ENCODE measurements around the gene C6orf120.

C6orf120 gene

DNA sequence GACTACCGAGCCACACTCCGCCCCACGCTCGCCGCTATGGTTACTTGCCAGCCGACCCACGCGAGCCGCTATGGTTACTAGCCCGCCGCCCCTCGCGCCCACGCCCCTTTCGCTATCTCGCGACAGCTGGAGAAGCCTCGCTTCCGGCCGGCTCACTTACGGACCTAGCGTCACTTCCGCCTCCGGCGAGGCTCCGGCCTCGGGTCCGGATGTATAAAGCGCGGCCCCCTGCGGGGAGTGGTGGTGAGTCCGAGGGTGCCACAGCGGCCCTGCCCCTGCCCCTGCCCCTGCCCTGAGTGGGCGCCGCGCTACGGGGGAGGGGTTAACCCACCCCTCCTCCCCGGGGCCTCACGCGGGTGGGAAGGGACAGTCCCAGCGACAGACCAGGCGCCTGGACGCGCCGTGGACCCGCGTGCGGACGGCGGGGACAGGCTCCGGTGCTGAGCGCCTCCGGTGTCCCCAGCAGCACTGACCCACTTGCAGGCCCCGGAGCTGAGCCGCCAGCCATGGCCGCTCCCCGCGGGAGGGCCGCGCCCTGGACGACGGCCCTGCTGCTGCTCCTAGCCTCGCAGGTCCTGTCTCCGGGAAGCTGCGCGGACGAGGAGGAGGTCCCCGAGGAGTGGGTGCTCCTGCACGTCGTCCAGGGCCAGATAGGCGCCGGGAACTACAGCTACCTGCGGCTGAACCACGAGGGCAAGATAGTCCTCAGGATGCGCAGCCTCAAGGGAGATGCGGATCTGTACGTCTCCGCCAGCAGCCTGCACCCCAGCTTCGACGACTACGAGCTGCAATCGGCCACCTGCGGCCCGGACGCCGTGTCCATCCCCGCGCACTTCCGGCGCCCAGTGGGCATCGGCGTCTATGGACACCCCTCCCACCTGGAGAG, at the start of gene C6orf120, which contains the start of gene WDR27:
Gene C6orf120, plus strand, starts transcription at position 173 of the 886 bp plus-strand sequence. Its CDS starts 334 bp downstream, at position 507.
Gene WDR27, minus strand, starts transcription at position 76 of the 886 bp plus-strand sequence. CDS start 13,024 bp downstream, outside the sequence.
- peak; percentile 98 for DNase-seq (ENCODE audit: low read depth)

DNA sequence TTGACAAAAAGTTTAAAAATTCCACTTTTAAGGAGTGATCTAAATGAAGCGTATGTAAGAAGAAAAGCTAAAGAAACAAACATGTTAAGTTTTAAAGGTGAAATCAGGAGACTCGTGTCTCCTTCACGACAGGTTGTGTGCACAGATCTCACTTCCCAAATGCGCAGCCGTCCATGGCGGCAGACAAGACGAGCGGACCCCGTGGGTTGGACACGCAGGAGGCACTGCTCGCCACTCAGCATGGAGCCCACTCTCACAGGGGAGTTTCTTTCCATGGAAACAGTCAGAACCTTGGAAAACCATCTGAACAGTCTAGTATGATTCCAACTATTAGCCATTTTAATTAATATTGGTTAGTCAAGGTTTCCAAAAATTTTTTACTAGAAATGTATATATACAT, 49.0 kb upstream of the C6orf120 start:
- no peak for DNase-seq (ENCODE audit: low read depth)

DNA sequence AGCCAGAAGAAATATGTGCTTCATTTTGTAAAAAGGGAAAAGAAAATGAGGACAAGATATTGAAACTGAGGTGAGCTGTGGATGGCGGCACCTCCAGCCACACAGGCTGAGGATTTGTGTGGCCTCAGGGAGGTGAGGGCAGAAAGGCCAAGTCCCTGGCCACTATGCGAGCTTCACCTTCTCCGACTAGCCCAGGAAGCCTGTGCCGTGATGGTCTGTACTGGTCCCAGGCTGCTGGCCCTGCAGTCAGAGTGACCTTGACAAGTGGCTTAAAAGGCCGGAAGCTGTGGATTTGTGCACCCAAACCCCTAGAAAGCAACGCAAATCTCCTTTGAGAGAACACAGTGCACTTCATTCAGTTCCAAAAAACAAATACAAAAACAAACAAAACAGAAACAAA, 48.2 kb upstream of the C6orf120 start:
- no peak for DNase-seq (ENCODE audit: low read depth)

DNA sequence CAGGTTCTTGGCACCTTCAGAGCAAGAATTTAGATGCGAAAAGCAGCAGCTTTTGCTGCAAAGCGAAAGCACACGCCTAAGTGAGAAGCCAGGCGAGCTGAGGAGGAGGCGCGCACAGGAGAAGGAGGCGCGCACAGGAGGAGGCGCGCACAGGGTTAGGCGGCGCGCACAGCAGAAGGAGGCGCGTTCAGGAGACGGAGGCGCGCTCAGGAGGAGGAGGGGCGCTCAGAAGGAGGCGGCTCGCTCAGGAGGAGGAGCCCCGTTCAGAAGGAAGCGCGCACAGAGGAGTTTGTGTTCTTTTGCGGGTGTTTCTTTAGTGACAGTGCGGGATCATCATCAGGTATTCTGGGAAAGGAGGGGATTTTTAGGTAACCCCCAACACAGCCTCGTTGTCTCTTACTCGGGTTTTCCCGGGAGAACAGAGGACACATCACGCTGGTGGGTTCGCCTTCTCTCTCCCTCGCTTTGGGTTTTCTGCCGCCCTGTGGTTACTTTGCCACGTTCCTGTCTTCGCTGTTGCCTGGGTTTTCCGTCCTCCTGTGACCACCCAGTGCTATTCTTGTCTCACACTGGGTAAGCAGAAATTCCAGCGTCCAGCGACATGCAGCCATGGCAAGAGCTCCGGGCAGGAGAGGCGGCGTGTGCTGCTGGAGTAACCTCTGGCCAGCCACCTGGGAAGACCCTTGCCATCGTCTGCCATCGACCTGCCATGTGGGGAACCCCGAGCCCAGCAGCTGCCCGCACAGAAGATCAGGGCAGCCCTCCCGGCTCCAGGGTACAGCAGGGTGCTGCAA, 47.1 kb upstream of the C6orf120 start:
- DNase-seq (ENCODE audit: low read depth) = peak; percentile 32

DNA sequence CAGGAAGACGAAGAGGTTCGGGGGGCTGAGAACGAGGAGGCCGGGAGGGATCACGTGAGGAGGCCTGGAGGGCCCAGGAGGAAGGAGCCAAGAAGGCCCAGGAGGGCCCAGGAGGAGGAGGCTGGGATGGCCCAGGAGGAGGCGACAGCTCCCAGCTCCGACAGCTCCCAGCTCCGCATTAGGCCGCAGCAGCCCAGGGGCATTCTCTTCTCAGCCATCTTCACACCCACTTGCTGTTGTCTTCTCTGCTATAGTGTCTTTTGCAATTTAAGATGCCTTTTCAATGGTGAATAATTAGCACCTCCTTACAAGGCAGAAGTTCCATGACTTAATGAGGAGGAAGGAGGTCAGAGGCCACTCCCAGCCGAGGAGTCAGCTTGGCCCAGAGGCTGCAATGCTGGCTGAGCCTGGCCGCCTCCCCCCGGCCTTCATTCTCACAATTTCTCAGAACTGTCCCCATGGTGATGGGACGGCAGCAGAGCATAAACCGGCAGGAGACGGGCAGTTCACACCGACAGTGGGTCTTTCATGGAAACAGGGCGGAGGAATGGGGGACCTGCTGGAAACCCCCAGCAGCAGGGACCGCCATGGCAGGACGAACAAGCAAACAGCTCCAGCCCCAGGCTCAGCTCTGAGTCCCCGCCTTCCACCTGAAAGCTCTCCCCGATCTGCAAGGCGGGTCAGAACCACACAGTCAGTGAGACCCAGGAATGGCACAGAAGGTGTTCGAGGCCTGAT, 45.2 kb upstream of the C6orf120 start:
- no peak for DNase-seq (ENCODE audit: low read depth)

DNA sequence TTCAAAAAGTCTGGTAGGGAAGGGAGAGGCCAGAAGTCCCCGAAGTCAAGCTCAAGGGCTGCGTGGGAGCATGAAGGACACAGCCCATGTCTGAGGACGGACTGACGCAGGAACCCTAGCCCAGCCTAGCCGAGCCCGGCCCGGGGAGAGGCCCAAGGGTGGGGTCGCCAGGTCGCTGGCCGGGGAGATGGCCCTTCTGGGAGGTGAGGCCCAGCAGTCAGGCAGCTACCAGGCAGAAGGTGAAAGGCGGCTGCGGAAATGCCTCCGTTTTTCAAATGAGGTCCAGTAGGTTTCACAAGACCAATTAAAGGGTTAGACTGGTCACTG, 44.7 kb upstream of the C6orf120 start:
- DNase-seq (ENCODE audit: low read depth) = no peak

DNA sequence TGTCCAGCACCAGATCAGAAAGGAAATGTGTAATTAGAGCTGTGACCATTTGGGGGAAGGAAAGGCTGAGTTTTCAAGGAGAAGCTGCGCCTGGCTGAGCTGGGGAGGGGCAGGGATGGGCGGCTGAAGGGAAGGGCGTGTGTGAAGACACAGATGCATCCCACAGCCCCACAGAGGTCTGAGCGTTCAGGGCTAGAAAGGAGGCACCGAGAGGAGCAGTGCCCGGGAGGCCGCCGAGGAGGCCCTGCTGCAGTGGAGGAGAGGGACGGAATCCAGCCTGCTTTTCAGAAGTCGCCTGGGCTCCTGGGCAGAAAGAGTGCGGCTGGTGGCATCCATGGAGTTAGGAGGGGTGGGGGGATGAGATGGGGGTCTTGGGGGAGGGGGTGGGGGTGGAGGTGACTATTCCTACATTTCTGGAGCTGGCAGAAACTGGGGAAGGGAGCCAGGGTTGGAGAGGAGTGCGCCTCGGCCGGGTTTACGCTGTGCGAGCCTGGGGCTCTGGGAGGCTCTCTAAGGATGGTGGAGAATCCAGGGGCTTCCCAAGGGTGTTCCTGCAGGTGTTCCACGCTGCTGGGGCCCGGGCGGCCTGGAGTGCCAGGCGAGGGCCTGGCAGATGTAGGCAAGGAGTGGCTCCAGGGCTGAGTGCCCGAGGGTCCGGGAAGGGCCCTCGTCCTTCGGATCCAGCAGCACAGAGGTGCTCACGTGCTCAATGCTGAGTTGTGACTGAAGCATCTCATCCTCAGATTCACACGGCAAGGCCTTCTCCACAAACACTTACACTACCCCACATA, 41.9 kb upstream of the C6orf120 start:
- no peak for DNase-seq (ENCODE audit: low read depth)

DNA sequence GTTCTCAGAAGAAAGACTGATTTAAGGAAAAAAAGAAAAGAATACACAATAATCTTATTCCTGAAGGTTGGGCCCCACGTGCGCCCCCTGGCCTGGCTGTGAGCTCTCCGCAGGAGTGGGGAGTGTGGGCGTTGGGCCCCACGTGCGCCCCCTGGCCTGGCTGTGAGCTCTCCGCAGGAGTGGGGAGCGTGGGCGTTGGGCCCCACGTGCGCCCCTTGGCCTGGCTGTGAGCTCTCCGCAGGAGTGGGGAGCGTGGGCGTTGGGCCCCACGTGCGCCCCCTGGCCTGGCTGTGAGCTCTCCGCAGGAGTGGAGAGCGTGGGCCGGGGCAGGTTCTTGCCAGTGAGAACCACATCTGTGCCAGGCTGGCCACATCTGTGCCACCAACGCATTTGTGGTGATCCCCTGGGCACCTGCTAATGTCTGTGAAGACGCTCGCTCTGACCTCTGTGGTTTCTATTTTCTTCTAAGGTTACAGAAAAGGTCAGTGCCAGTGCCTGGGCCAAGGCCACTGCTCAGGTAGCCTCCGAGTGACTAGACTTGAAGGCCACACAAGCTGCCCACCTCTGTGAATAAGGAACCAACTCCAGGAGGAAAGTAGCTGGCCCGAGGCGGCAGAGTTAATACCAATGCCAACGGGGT, 41.1 kb upstream of the C6orf120 start:
- no peak for DNase-seq (ENCODE audit: low read depth)

DNA sequence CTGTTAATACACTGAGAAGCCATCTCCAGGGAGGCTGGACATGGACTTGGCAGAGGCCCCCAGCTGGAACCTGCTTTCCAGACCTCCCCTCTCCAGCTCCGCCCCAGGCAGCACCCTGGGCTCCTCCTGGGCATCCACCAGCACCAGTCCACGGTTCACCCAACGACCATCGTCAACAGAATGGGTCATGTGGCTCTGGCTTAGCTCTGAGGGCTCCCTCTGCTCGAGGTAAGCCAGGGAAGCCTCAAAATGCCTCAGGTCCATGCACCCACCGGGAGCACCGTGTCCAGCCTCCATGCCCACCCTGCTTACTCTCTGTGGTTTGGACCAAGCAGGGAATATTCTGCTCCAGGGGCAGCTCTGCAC, 40.6 kb upstream of the C6orf120 start:
- no peak for DNase-seq (ENCODE audit: low read depth)

DNA sequence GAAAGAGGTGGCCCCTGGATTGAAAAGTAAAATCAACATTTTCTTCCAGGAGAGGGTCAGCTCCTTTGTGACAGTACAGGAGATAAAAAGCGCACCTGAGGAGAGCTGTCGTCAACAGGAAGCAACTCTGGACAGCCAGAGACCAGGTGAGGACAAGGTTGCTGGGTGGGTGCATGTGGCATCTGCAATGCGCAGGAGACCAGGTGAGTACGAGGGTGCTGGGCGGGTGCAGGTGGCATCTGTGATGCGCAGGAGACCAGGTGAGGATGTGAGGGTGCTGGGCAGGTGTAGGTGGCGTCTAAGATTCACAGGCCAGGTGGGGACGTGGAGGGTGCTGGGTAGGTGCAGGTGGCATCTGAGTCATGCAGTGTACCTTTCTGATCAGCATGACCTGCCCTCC, 38.5 kb upstream of the C6orf120 start:
- DNase-seq (ENCODE audit: low read depth) = no peak

DNA sequence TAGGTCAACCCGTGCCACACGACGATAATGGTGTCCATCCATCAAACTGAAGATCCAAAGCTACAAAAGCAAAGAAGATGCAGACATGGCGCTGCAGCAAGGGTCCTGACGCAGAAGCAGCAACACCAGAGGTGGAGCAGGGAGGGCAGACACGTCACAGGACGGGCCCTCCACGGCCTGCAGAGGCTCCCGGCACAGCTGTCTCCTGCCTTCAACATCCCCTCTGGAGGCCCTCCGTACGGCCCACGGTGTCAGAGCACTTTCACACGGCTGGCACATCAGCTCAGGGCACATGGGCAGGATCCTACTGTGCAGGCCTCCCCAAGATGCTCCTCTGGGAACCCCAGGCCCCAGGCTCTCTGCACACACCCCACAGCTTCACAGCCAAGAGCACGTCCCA, 37.7 kb upstream of the C6orf120 start:
- DNase-seq (ENCODE audit: low read depth) = no peak

DNA sequence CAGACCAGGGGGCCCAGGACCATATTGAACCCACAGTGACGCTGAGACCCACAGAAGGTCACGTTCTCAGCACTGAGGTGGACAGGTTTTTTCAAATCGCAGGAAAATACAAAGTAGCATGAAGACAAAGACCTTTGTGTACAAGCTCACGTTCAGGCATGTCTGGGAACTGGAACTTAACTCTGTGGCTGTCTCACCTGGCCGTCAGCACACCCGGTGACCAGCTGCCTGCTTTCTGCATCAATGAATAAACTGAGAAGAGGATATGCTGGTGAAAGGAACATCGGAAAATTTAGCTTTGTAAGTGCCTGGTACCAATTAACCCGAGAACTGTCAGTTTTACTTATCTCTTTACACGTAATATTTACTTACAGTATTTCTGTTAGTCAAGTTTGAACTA, 36.6 kb upstream of the C6orf120 start:
- no peak for DNase-seq (ENCODE audit: low read depth)

DNA sequence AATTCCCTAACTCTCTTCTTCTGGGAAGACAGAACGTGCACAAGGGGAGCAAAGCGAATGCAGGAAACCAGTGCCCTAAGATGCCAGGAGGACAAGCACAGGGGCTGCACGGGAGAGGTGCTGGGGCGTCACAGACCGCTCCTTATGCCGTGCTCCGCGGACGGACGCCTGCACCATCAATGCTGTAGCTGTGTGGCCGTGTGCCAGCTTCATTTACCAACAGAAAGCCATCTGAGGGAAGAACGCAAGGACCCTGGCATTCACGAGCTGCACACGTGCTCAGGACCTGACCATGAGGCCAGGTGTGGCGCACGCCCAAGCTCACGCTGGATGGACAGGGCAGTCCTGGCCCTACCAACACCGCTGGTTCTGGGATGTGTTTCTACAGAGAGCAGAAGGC, 35.5 kb upstream of the C6orf120 start:
- DNase-seq (ENCODE audit: low read depth) = no peak

DNA sequence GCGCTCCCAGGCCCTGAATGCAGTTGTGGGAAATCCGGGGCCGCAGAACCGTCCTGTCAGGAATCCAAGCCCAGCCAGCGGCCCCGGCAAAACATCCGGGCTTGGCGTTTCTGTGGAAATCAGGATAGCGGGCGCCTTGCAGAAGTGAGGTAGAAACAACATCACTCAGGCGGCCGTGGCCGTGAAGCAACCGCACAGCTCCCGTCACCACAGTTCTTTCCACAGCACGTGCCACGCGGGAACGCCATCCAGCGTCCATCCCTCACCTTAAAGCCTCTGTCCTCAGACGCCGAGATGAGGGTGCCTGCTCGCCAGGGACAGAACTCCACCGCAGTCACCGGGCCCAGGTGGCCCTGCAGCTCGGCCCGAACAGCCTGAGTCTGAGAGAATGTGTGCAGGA, 34.2 kb upstream of the C6orf120 start:
- no peak for DNase-seq (ENCODE audit: low read depth)

DNA sequence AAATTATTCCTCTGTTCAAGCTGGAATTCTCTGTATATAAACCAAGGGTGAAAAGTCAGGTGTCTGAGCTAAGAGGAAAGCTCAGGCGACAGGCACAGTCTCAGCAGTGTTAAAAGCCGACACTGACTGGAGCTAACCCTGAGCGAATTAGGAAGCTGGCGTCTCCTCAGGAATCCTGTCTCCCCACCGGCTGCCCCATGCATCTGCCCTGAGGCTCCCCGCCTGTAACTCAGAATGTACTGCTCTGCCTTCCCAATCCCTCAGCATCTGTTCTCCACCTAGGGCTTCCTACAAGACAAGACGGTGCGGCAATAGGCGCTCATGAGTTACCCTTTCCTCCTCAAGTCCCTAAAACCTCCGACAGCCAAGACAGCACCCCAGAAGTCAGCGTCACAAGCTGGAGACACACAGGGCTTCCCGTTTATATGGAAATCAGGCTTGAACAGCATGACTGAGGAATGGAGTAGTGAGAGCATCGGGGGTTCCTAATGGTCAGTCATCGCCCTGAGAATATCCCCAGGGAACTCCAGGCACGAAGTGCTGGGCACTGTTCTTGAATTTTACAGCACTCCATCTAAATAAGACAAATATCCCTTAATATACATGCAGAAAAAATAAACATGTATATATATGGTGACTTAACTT, 33.6 kb upstream of the C6orf120 start:
- no peak for DNase-seq (ENCODE audit: low read depth)

DNA sequence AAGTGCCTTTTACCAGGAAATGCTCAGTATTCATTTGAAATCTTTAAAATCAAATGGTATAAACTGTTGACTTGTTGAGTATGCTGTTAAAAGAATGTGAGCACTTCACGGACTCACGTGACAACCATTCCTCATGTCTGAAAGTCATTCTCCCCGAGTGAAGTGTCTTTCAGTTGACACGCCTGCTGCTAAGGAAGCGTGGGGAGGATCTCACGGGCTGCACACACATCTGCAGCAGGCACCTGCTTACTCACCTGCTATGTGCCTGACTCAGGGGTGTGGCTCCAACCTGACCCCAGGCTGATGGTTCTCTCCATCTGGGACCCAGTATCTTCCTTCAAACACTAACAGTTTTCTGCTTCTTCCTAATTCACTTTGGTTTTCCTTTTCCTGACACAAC, 32.8 kb upstream of the C6orf120 start:
- DNase-seq (ENCODE audit: low read depth) = no peak

DNA sequence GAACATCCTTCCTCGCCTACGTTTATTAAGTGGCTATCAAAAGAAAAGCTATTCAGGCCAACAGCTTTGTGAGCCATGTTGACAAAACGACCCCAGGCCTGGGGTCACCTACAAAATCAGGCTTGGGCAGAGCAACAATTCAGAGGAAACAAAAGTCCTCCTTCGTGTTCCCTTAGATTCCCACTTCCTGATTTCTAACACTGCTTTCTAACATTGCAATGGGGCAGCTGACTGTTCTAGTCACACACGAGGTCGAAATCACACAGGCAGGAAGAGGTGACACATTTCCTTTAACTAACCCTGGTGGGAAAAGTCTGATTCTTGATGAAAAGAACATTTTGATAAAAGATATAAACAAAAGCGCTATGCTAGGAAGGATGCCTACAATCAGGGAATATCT, 32.0 kb upstream of the C6orf120 start:
- DNase-seq (ENCODE audit: low read depth) = no peak

DNA sequence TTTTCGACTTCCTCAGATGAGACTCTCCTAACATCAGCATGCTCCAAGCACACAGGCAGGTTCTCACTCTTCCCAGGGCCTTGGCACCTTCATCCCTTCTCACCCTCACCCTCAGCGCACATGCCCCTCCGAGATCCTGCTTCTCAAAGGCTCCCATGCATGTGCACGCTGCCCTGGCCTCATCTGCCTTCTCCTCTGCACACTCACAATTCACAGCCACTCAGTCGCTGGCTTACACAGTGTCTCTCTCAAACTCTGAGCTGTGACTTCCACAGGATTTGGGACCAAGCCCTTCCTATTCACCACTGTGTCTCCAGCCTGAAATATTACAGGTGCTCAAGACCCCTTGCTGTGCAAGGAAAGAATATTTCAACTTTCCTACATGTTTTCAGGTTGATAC, 30.4 kb upstream of the C6orf120 start:
- no peak for DNase-seq (ENCODE audit: low read depth)

DNA sequence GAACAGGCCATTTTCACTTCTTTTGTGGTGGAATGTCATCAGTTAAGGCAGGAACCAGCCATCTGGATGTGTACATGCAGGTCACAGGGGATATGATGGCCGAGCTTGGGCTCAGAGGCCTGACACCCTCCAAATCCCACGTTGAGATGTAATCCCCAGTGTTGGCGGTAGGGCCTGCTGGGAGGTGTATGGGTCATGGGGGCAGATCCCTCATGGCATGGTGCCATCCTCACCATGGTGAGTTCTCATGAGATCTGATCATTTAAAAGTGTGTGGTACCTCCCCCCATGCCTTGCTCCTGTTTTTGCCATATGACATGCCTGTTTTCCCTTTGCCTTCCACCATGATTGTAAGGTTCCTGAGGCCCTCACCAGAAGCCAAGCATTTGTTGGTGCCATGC, 26.9 kb upstream of the C6orf120 start:
- no peak for DNase-seq (ENCODE audit: low read depth)

DNA sequence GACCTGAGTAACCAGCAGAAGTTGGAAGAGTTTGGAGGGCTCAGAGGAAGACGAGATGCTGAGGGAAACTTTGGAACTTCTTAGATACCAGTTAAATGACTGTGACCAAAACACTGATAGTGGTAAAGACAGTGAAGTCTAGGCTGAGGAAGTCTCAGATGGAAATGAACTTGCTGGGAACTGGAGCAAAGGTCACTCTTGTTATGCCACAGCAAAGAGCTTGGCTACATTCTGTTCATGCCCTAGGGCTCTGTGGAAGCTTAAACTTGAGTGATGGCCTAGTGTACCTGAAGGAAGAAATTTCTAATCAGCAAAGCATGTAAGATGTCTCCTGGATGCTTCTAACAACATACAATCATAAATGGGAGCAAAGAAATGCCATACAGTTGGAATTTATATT, 24.8 kb upstream of the C6orf120 start:
- no peak for DNase-seq (ENCODE audit: low read depth)

DNA sequence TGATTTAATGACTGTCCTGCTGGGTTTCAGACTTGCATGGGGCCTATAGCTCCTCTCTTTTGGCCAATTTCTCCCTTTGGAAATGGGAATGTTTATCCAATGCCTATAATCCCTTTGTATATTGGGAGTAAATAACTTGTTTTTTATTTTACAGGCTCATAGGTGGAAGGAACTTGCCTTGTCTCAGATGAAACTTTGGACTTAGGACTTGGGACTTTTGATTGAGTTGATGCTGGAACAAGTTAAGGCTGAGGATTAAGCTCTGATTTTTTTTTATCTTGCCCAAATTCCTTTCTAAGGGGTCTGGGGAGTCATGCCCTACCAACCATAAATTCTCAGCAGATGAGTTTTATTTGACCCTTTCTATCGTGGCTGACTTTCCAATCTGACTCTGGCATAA, 23.6 kb upstream of the C6orf120 start:
- DNase-seq (ENCODE audit: low read depth) = no peak
